AG04449 (cell line): ENCODE data around the gene SCD5.

ENCODE experiments used
- CTCF ChIA-PET: fragments of 350-600 bp; formaldehyde crosslinking; extraction: SDS; loops from one replicate; lab custom pipeline; 2021; ENCODE audit warnings: antibody characterized with exemption; lab: Yijun Ruan, JAX
- POLR2A ChIA-PET: fragments of 400-600, 350-600 bp; formaldehyde crosslinking; extraction: SDS; loops from one replicate; lab custom pipeline; 2020; ENCODE audit warnings: antibody characterized with exemption, inconsistent platforms; lab: Yijun Ruan, JAX
- DNase-seq: peaks from one replicate; pipeline ENCODE4 v3.0.0-alpha.2; 2010; ENCODE audit warnings: low read depth, low spot score
- H3K4me3 ChIP-seq: 2 replicates; pipeline ENCODE4 v1.5.1; 2011; ENCODE audit warnings: low read depth, mild to moderate bottlenecking, control low read depth, low read length
- CTCF ChIP-seq: IDR thresholded peaks from one replicate; pipeline ENCODE4 v1.5.1; 2011; ENCODE audit warnings: mild to moderate bottlenecking, moderate library complexity, low read length, control low read depth, inconsistent platforms; ENCODE audit not compliant: insufficient read depth; ENCODE audit errors: missing control alignments

The SCD5 gene

GRCh38 chr4:82624819-82625218, 173.8 kb downstream of the SCD5 start:
- no peak for DNase-seq
- no peak for TF ChIP-seq CTCF
- CTCF ChIA-PET: no interaction called here
- H3K4me3 ChIP-seq: no peak overlapping the region
- POLR2A ChIA-PET: no interaction called here

- no peak overlapping the region for H3K4me3 ChIP-seq
- CTCF ChIA-PET: interaction anchor here (1.0 kb wide), 1 partner anchor 161 kb away, joined by 3 read pairs; no protein-coding TSS in a partner anchor
- POLR2A ChIA-PET: no interaction called here
Measured at GRCh38 chr4:82623121-82623683, 175.4 kb downstream of the SCD5 start.

GRCh38 chr4:82621251-82621650, 177.3 kb downstream of the SCD5 start:
- TF ChIP-seq CTCF: no peak
- ChIA-PET CTCF (no interaction called here), POLR2A (no interaction called here)
- no peak for DNase-seq
- no peak overlapping the region for H3K4me3 ChIP-seq

More at GRCh38 chr4:82623121-82623683, 175.4 kb downstream of the SCD5 start:
- no peak for TF ChIP-seq CTCF
- no peak for DNase-seq

- POLR2A ChIA-PET: no interaction called here
- DNase-seq: no peak
- TF ChIP-seq CTCF: no peak
- no peak overlapping the region for H3K4me3 ChIP-seq
- CTCF ChIA-PET: no interaction called here
Measured at GRCh38 chr4:82620126-82620735, 178.4 kb downstream of the SCD5 start.

GRCh38 chr4:82618103-82618720, 180.4 kb downstream of the SCD5 start:
- CTCF ChIA-PET: no interaction called here
- no peak overlapping the region for H3K4me3 ChIP-seq
- TF ChIP-seq CTCF: no peak
- POLR2A ChIA-PET: interaction anchor here (0.7 kb wide), 1 partner anchor 12 kb away, joined by 4 read pairs; no protein-coding TSS in a partner anchor
- peak; percentile 46 for DNase-seq

GRCh38 chr4:82614838-82615449, 183.7 kb downstream of the SCD5 start:
- CTCF ChIA-PET: no interaction called here
- POLR2A ChIA-PET: no interaction called here
- no peak for DNase-seq
- H3K4me3 ChIP-seq: no peak overlapping the region
- no peak for TF ChIP-seq CTCF
